DOHH2 (cell line): ENCODE results near the gene GNG14.

Experiments used
- H3F3A ChIP-seq: fragments of 200-600 bp; sonication (generic), shearing (Covaris generic); 2 replicates; pipeline ENCODE4 v1.6.0; 2016; ENCODE audit warnings: antibody characterized with exemption, mild to moderate bottlenecking; ENCODE audit not compliant: control insufficient read depth, insufficient read depth
- H3K27ac ChIP-seq: fragments of 200-600 bp; sonication (generic); 2 replicates; pipeline ENCODE4 v1.5.1; 2014; ENCODE audit warnings: low read depth, mild to moderate bottlenecking, low read length, moderate library complexity
- H3K27me3 ChIP-seq: fragments of 200-600 bp; sonication (generic); 2 replicates; pipeline ENCODE4 v1.6.1; 2014; ENCODE audit warnings: mild to moderate bottlenecking, low read length, mixed read lengths; ENCODE audit not compliant: control insufficient read depth
- H3K36me3 ChIP-seq: fragments of 200-600 bp; sonication (generic); 2 replicates; pipeline ENCODE4 v1.6.1; 2014; ENCODE audit warnings: mild to moderate bottlenecking, low read length, moderate library complexity, mixed read lengths; ENCODE audit not compliant: control insufficient read depth
- H3K4me1 ChIP-seq: fragments of 200-600 bp; sonication (generic); 2 replicates; pipeline ENCODE4 v1.6.1; 2014; ENCODE audit warnings: mild to moderate bottlenecking, low read length, mixed read lengths; ENCODE audit not compliant: control insufficient read depth
- H3K4me2 ChIP-seq: fragments of 200-600 bp; sonication (generic); 2 replicates; pipeline ENCODE4 v1.6.0; 2014; ENCODE audit warnings: mild to moderate bottlenecking, low read length, moderate library complexity
- H3K4me3 ChIP-seq: fragments of 200-600 bp; sonication (generic); 2 replicates; pipeline ENCODE4 v1.5.1; 2014; ENCODE audit warnings: mild to moderate bottlenecking, low read length, mixed read lengths
- H3K79me2 ChIP-seq: fragments of 200-600 bp; sonication (generic); 2 replicates; pipeline ENCODE4 v1.6.1; 2014; ENCODE audit warnings: mild to moderate bottlenecking, low read length, mixed read lengths; ENCODE audit not compliant: control insufficient read depth
- H3K9me2 ChIP-seq: fragments of 200-600 bp; sonication (generic); replicated peaks from 2 replicates; pipeline ENCODE4 v1.6.1; 2014; ENCODE audit warnings: mild to moderate bottlenecking, low read length, mixed read lengths; ENCODE audit not compliant: control insufficient read depth
- H3K9me3 ChIP-seq: fragments of 200-600 bp; sonication (generic); 2 replicates; pipeline ENCODE4 v1.6.1; 2014; ENCODE audit warnings: antibody characterized with exemption, low read length, mixed read lengths; ENCODE audit not compliant: control insufficient read depth, insufficient read depth
- H4K20me1 ChIP-seq: fragments of 200-600 bp; sonication (generic); 2 replicates; pipeline ENCODE4 v1.6.0; 2014; ENCODE audit warnings: low read depth, mild to moderate bottlenecking, antibody characterized with exemption, low read length, moderate library complexity; ENCODE audit not compliant: control insufficient read depth, insufficient read depth
- CTCF ChIP-seq: fragments of 200-600 bp; sonication (generic); IDR thresholded peaks from one replicate; pipeline ENCODE4 v1.5.1; 2014; ENCODE audit warnings: antibody characterized with exemption, mild to moderate bottlenecking, low read depth, low read length; ENCODE audit not compliant: poor library complexity, severe bottlenecking
- EZH2phosphoT487 ChIP-seq: fragments of 200-600 bp; sonication (generic); IDR thresholded peaks from 2 replicates; pipeline ENCODE4 v1.6.1; 2017; ENCODE audit warnings: borderline replicate concordance, mild to moderate bottlenecking, antibody characterized with exemption, low read length, moderate library complexity, mixed read lengths

Gene GNG14

GRCh38 chr19:12703046-12703445, 15.2 kb downstream of the GNG14 start:
- H3K4me2 ChIP-seq: 0 out of 2 replicates have a peak overlapping the region, but pooled peaks have one; percentile 8
- H3K4me3 ChIP-seq: no peak overlapping the region
- H3K9me3 ChIP-seq: no peaks in the 10 kb centered on the region
- H3K9me2 ChIP-seq: no peaks in the 10 kb centered on the region
- peaks cover 81% of the 10 kb centered on the region for H3K36me3 ChIP-seq
- no peak overlapping the region for H3K27ac ChIP-seq
- peaks cover 5% of the 10 kb centered on the region for H3K79me2 ChIP-seq
- H3F3A ChIP-seq: peaks cover 15% of the 10 kb centered on the region
- H3K4me1 ChIP-seq: peaks cover 19% of the 10 kb centered on the region
- H4K20me1 ChIP-seq: peaks cover 5% of the 10 kb centered on the region; the same call in 1 of the 2 replicates
- TF ChIP-seq EZH2phosphoT487: no peak
- TF ChIP-seq CTCF: no peak
- no peaks in the 10 kb centered on the region for H3K27me3 ChIP-seq

GRCh38 chr19:12705169-12705568, 17.4 kb downstream of the GNG14 start:
- Histone ChIP-seq H3K9me2 (no peaks in the 10 kb centered on the region), H3K4me1 (peaks cover 12% of the 10 kb centered on the region), H4K20me1 (peaks cover 5% of the 10 kb centered on the region; the same call in 1 of the 2 replicates), H3K4me2 (no peak overlapping the region), H3K79me2 (peaks cover 7% of the 10 kb centered on the region), H3K27ac (no peak overlapping the region), H3K36me3 (peaks cover 89% of the 10 kb centered on the region), H3K9me3 (no peaks in the 10 kb centered on the region), H3K4me3 (no peak overlapping the region), H3K27me3 (no peaks in the 10 kb centered on the region), H3F3A (peaks cover 2% of the 10 kb centered on the region; the same call in 1 of the 2 replicates)
- no peak for TF ChIP-seq CTCF
- no peak for TF ChIP-seq EZH2phosphoT487

- Histone ChIP-seq H3K36me3 (peaks cover 91% of the 10 kb centered on the region), H3F3A (peaks cover 2% of the 10 kb centered on the region; the same call in 1 of the 2 replicates), H3K27ac (no peak overlapping the region), H3K4me3 (no peak overlapping the region), H3K4me2 (no peak overlapping the region), H4K20me1 (peaks cover 5% of the 10 kb centered on the region; the same call in 1 of the 2 replicates), H3K27me3 (no peaks in the 10 kb centered on the region), H3K9me2 (no peaks in the 10 kb centered on the region), H3K4me1 (peaks cover 12% of the 10 kb centered on the region), H3K9me3 (no peaks in the 10 kb centered on the region), H3K79me2 (peaks cover 8% of the 10 kb centered on the region)
- TF ChIP-seq CTCF (no peak), EZH2phosphoT487 (no peak)
These were observed 18.0 kb downstream of the GNG14 start for GRCh38 chr19:12705654-12706331.
